BJ (cell line): ENCODE data around the gene ALKBH3. TPM values are rescaled to one million over a fixed set of nuclear protein-coding genes. Genes with fewer than 3 reads are reported as not detected.

Experiments used
- CTCF ChIA-PET: fragments of 350-600 bp; formaldehyde crosslinking; extraction: SDS; loops from one replicate; lab custom pipeline; 2021; ENCODE audit warnings: antibody characterized with exemption, inconsistent platforms; lab: Yijun Ruan, JAX
- POLR2A ChIA-PET: fragments of 300-600 bp; sonication (Branson Sonifier 250); formaldehyde crosslinking; extraction: SDS; loops from one replicate; lab custom pipeline; 2021; ENCODE audit warnings: antibody characterized with exemption; lab: Charles Lee
- DNase-seq: peaks from one replicate; pipeline ENCODE4 v3.0.0-alpha.2; 2011; ENCODE audit warnings: low read depth
- H3K27me3 ChIP-seq: 2 replicates; pipeline ENCODE4 v1.6.0; 2011; ENCODE audit warnings: low read length; ENCODE audit not compliant: control insufficient read depth, insufficient read depth
- H3K36me3 ChIP-seq: 2 replicates; pipeline ENCODE4 v1.5.1; 2011; ENCODE audit warnings: low read length; ENCODE audit not compliant: control insufficient read depth, insufficient read depth
- H3K4me3 ChIP-seq: 2 replicates; pipeline ENCODE4 v1.5.1; 2011; ENCODE audit warnings: low read depth, mild to moderate bottlenecking, control low read depth, low read length
- CTCF ChIP-seq: IDR thresholded peaks from 2 replicates; pipeline ENCODE4 v1.5.1; 2011; ENCODE audit warnings: low read depth, mild to moderate bottlenecking, control low read depth, inconsistent platforms, low read length, moderate library complexity; ENCODE audit not compliant: insufficient read depth
- polyA minus RNA-seq: library from RNA; depleted of rRNA, polyadenylated mRNA; stranded (reverse); fragments of >200 nt; gene quantifications from 2 replicates; pipeline ENCODE4 v1.2.3, GENCODE V29; 2011; rRNA and poly(A)+ RNA removed
- polyA plus RNA-seq: library from polyadenylated mRNA; depleted of rRNA; stranded (reverse); fragments of >200 nt; gene quantifications from 2 replicates; pipeline ENCODE4 v1.2.3, GENCODE V29; 2011; rRNA removed

ALKBH3 gene
- polyA plus RNA-seq (30.2 and 41.4 TPM in 2 replicates), polyA minus RNA-seq (12.9 and 13.2 TPM in 2 replicates)

DNA sequence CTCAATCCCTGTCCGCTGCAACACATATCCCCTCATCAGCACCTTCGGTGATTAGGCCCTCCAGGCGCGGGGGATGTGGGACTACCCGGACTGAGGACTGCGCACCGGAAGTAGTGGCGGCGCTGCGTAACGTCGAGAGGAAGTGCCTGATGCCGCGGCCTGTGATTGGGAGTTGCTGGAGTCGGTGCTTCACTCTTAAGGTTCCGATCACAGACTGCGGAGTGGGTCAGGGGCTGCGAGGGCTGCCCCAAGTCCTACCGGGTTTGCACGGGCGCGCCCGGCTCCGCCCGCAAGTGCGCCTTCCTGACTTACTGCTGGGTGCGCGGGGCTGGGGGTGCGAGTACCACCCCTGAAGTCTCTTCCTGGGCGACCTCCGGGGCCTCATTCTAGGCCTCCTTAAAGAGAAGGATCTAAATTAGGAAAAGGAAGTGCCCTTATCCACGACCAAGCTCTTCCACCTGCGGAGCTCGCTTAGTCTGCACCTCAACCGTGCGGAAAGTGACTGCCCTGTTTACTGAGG, at the start of gene ALKBH3:
Gene ALKBH3, plus strand, starts transcription at position 192 of the 520 bp plus-strand sequence. CDS start 1,822 bp downstream, outside the sequence.
- DNase-seq: peak; percentile 36
- TF ChIP-seq CTCF: no peak
- ChIA-PET POLR2A (no interaction called here), CTCF (interaction anchor here (1.1 to 1.7 kb wide), 4 partner anchors 10 to 157 kb away, joined by 3 to 9 read pairs (median 4); no protein-coding TSS in a partner anchor)
- Histone ChIP-seq H3K27me3 (no peaks in the 10 kb centered on the region), H3K36me3 (no peaks in the 10 kb centered on the region), H3K4me3 (peak within 1 kb of the TSS; percentile 80)

DNA sequence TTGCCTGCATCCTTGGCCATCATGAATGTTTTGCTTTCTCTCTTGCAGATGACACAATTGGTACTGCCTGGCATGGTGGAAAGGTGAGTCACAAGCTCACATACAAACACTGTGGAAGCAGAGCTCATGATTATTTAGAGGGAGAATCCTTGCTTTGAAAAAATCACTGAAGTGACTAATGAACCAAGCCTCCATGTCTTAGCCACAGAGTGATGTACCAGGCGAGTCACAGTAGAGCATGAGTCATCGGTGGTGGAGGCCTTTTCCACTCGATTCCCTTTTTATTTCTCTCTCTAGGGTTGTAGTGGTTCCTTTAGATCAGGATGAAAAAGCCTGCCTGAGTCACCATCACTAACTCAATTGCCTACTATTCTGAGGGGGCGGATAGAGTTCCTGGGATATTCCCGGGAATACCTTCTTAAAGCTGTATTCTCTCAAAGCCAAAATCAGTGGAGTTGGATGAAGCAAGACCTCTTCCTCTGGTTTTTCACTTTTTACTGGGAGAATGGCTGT, 49.6 kb upstream of the ALKBH3 start:
- Histone ChIP-seq H3K27me3 (no peaks in the 10 kb centered on the region), H3K4me3 (no peak overlapping the region), H3K36me3 (no peaks in the 10 kb centered on the region)
- ChIA-PET CTCF (interaction anchor here (1.8 to 5.8 kb wide), 3 partner anchors 10 to 21 kb away, joined by 4 to 43 read pairs (median 5); no protein-coding TSS in a partner anchor), POLR2A (no interaction called here)
- peak; percentile 99 for DNase-seq
- TF ChIP-seq CTCF: no peak

DNA sequence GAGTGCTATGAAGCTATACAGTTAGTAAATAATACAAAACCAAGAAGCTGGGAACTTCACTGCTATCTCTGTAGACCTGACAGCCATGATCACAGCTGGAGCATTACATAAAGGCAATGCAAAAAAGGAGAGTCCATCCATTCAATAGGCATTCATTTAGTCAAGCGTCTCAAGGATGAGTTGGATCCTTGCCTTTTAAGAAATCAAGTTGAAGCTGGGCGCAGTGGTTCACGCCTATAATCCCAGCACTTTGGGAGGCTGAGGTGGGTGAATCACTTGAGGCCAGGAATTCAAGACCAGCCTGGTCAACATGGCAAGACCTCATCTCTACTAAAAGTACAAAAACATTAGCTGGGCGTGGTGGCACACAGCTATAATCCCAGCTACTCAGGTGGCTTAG, 48.1 kb upstream of the ALKBH3 start:
- ChIA-PET CTCF (interaction anchor here (0.9 to 5.8 kb wide), 3 partner anchors 19 to 290 kb away, joined by 4 to 43 read pairs (median 5); no protein-coding TSS in a partner anchor), POLR2A (no interaction called here)
- DNase-seq: no peak
- H3K36me3 ChIP-seq: no peaks in the 10 kb centered on the region
- no peaks in the 10 kb centered on the region for H3K27me3 ChIP-seq
- no peak overlapping the region for H3K4me3 ChIP-seq
- no peak for TF ChIP-seq CTCF

GRCh38 chr11:43833657-43834073, 47.0 kb upstream of the ALKBH3 start:
- TF ChIP-seq CTCF: no peak
- Histone ChIP-seq H3K36me3 (no peaks in the 10 kb centered on the region), H3K4me3 (no peak overlapping the region), H3K27me3 (no peaks in the 10 kb centered on the region)
- DNase-seq: no peak
- POLR2A ChIA-PET: no interaction called here
- CTCF ChIA-PET: interaction anchor here (2.7 to 5.8 kb wide), 2 partner anchors 9 to 18 kb away, joined by 14 to 43 read pairs; no protein-coding TSS in a partner anchor

DNA sequence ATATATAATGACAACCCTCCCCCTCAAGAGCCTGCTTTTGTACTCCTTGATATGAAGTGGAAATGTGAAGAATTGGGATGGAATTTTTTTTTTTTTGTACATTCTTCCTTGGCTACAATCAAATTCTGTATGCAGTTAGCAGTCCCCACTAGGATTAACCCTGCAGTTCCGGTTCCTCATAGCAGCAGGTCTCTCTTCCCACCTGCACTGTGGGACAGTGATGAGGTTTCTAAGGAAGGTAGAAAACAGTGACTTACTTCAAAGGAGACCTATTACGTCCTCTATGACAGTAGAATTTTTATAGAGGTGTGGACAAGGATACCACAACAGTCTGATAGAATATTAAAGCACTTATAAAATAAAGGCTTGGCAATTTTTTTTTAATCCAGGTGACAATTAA, 46.3 kb upstream of the ALKBH3 start:
- ChIA-PET POLR2A (no interaction called here), CTCF (interaction anchor here (2.7 to 5.8 kb wide), 2 partner anchors 9 to 17 kb away, joined by 14 to 43 read pairs; no protein-coding TSS in a partner anchor)
- Histone ChIP-seq H3K4me3 (no peak overlapping the region), H3K36me3 (no peaks in the 10 kb centered on the region), H3K27me3 (no peaks in the 10 kb centered on the region)
- no peak for DNase-seq
- TF ChIP-seq CTCF: no peak
